ENCODE results near the gene CSNK1D. TPM values are rescaled to one million over a fixed set of nuclear protein-coding genes. Genes with fewer than 3 reads are reported as not detected.
A peak's percentile ranks its signal among the peaks of the same experiment; 100 is the strongest.

Gene CSNK1D
- total RNA-seq, 1 experiment from 2014 or later: 80.4 TPM

DNA sequence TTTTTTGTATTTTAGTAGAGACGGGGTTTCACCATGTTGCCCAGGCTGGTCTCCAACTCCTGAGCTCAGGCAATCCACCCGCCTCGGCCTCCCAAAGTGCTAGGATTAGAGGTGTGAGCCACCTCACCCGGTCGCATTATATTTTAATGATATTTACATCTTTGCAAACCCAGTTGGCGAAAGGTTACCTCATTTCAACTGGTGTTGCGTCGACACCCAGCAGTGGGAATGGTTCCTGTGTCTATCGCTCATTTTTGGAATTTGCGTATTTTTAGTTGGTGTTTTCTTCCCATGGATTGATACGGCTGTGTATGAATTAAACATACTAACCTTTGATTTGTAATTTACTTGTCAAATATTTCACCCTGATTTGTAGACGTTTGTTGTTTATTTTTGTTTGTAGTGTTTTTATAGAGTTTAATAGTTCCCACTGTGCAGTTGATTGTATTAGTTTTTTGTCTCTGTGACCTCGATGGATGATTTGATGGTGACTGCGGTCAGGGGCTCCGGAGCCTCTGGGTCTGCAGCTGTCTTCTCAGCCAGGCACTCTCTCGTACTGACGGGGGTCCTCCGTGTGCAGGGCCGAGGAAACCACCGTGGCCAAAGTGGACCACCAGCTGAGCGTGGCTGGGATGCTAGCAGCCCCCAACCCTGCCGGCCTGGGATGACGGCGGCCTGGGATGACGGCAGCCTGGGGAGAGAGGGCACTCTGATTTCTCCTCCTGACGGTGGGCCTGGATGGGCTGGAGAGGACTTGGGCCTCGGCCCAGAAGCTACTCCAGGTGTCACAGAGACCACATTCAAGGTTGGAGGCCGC lies 39.9 kb upstream of the CSNK1D start:
- in situ Hi-C loops (cut with HindIII; ENCODE audit: low pct_unique_long_range_greater_than_20kb, low sequenced_read_pairs): no loop called here
- DNase-seq (ENCODE audit: low read depth): no peak

DNA sequence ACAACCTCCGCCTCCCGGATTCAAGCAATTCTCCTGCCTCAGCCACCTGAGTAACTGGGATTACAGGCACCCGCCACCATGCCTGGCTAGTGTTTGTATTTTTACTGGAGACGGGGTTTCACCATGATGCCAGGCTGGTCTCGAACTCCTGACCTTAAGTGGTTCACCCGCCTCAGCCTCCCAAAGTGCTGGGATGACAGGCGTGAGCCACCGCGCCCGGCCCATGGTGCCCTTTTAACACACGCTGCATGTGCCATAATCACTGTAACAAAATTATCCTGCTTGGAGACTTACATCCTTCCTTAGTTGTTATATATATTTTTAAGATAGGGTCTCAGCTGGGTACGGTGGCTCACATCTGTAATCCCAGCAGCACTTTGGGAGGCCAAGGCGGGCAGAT lies 38.5 kb upstream of the CSNK1D start:
- DNase-seq (ENCODE audit: low read depth): no peak
- in situ Hi-C loops (cut with HindIII; ENCODE audit: low pct_unique_long_range_greater_than_20kb, low sequenced_read_pairs): no loop called here

DNA sequence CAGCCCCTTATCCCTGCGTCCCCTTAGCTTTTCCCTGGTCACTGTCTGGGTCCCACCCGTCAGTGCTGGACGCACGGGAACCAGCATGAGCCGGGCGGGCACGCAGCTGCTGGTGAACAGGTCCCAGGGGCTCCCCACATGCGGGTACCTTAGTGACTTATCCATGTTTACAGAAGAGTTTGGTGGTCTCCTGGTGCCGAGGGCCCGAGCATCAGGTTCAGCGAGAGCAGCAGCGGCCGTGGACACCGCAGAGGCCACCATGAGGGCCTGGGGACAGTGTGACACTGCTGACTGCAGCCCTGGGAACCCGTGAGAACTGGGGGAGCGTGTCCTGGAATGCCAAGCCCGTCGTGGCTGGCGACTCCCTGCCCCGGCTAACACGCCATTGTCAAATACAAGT lies 37.4 kb upstream of the CSNK1D start:
- in situ Hi-C loops (cut with HindIII; ENCODE audit: low pct_unique_long_range_greater_than_20kb, low sequenced_read_pairs): no loop called here

DNA sequence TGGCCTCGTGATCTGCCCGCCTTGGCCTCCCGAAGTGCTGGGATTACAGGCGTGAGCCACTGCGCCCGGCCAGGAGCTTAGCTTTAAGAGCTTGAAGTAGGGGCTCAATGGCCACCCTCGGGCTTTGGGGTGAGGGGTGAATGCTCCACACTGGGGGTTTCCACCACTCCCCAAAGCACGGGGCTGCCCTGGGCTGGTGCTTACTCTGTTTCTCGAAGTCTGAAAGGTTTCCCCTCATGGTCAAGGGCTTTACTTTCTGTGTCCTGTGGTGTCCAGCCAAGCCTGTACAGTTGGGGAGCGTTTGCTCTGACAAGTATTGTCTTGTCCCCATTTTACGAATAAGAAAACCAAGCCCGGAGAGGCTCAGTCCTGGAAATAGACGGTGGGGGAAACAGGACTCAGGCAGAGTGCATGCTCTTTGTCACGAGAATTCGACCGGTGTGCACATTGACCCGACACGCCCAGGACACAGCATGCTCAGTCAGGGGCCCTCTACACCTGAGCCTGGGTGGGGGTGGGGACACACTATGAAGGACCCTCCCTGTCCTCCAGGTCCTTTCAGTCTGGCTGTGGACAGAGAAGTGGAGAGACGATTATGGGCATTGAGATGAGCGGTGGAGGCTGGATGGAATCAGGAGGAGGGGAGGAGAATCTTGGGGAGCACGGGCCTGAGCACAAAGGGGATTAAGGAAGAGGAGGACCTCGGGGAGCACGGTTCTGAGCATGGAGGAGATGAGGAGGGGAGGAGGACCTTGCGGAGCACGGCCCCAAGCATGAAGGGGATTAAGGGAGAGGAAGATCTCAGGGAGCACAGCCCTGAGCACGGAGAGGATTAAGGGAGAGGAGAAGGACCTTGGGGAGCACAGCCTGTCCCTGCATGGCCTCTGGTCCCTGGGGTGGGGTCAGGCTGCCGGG lies 36.4 kb upstream of the CSNK1D start:
- in situ Hi-C loops (cut with HindIII; ENCODE audit: low pct_unique_long_range_greater_than_20kb, low sequenced_read_pairs): no loop called here
- no peak for DNase-seq (ENCODE audit: low read depth)

More for the DNA sequence above, 37.4 kb upstream of the CSNK1D start:
- DNase-seq (ENCODE audit: low read depth): no peak

DNA sequence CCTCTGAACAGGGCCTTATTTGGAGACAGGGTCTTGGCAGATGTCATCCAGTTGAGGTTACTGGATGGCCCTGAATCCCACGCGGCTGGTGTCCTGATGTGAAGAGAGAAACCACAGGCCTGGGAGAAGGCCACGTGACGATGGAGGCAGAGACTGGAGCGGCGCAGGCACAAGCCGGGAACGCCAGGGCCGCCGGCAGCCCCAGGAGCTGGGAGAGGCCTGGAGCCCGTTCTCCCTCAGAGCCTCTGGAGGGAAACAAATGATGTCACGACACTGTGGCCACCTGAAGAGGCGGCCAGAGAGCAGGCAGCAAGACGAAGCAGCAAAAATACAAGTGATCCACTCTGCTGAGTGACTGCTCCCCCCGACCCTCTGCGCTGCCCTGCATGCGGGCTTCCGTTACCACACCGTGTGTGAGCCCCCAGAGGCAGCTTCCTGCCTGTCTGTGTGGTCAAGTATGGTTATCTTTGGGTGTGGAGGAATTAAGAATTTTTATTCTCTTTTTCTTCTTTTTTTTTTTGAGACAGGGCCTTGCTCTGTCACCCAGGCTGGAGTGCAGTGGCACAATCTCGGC lies 32.3 kb upstream of the CSNK1D start:
- in situ Hi-C loops (cut with HindIII; ENCODE audit: low pct_unique_long_range_greater_than_20kb, low sequenced_read_pairs): no loop called here
- DNase-seq (ENCODE audit: low read depth): no peak

DNA sequence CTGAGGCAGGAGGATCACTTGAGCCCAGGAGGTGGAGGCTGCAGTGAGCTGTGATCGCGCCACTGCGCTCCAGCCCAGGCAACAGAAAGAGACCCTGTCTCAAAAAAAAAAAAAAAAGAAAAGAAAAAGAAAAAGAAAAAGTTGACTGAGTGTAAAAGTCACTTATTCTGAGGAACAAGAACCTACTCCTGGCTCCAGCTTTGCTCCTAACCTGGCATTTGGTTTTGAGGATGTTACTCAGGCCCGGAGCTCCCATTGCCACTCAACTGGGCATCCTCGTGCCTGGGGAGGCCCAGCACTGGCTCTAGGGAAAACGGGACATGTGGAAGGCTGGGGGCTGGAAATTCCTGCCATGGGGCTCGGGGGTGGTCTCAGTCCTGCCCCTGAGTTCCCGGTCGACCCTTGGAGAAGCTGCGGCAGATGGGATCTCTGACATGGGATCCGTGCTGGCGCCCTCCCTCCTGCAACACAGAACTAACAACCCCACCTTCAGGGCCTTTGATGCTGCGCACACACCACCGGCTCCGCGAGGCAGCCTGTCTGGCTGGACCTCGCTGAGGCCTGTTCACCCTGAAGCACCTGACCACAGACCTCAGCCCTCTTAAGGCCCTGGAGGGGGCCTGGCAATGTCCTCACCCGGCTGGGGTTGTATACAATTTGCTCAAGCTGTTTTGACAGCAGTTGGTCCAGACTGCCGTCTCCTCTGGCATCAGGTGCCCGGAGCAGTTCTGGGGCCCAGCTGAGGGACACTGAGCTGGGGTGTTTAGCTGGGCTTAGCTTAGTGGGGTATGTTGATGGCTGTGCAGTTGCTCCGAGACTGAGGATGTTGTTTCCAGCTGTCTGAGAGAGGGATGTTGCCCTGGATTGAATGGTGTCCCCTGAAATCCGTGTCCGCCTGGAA lies 31.6 kb upstream of the CSNK1D start:
- in situ Hi-C loops (cut with HindIII; ENCODE audit: low pct_unique_long_range_greater_than_20kb, low sequenced_read_pairs): no loop called here
- DNase-seq (ENCODE audit: low read depth): no peak

DNA sequence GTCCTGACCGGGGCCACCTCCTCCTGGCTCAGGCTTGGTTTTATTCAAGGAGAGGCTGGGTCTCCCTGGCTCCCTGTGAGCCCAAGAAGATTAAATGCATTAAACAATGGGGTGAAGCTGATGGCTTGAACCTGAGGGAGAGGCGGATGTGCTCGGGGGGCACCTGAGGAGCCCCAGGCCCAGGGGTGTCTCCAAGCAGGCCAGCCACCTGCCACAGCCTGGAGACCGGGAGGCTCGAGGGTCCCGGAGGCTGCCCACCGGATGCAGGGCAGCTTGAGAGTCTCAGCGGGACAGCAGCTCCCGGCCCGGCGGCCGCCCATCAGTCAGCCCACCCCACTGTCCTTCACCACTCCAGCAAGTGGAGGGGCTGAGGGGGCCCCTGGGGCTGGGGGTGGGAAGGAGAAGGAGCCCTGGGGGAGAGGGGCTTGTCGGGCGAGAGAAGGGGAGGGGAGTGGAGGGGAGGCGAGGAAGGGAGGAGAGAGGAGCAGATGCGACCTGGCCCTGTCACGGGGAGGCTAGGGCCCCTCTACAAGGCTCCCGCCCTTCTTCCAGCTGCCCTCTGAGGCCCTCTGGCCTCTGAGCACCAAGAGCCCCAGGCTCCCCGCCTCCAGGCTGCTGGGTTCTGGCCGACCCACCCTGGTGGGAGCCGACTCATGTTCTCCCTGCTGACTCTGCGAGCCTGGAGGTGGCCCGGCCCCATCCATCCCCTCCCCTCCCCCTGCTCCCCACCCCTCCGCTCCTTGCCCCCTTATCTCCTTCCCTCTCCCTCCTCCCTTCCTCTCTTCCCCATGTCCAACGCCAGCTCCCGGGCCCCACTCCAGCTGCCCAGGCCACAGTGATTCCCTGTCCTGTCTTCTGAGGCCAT lies 30.7 kb upstream of the CSNK1D start:
- no peak for DNase-seq (ENCODE audit: low read depth)
- in situ Hi-C loops (cut with HindIII; ENCODE audit: low pct_unique_long_range_greater_than_20kb, low sequenced_read_pairs): no loop called here

DNA sequence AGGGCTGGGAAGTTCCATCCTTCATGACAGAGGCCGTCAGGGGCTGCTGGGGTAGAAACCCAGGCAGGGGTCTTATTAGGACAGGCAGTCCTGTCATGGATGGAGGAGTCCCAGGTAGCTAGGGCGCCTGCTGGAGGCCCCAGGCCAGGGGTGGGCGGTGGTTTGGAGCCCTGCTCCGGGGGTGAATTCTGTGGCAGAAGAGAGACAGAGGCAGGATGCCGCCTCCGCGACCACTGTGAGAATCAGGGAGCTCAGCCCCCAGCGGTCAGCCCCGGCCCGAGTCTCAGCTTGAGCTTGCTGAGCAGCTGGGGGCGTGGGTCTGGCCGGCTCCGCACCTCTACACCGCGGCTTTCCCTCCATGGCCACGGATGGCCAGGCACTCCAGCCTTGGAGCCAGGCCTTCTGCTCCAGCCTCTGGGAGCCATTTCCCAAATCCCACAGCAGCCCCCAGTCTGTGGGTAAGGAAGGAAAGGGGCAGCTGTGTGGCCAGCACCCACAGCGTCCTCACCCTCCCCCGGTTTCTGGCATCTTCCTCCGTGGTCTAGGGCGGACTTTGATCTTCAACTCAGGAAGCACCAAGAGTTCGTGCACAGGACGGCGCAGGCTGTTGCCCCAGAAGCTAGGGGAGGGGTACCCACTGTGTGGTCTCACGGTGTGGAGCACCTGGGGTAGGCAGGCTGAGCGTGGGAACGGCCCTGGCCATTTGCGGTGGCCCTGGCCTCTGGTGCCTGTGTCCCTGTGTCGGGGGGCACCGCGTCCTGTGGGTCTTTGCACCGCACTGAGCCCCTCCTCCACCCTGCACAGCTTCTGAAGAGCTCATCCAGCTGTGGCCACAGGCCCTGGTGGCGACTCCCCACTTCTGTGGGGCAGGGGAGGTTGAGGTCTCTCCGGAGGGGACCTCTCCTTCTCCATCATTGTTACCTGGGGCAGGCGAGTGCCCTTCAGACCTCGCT lies 29.8 kb upstream of the CSNK1D start:
- in situ Hi-C loops (cut with HindIII; ENCODE audit: low pct_unique_long_range_greater_than_20kb, low sequenced_read_pairs): no loop called here
- DNase-seq (ENCODE audit: low read depth): no peak

DNA sequence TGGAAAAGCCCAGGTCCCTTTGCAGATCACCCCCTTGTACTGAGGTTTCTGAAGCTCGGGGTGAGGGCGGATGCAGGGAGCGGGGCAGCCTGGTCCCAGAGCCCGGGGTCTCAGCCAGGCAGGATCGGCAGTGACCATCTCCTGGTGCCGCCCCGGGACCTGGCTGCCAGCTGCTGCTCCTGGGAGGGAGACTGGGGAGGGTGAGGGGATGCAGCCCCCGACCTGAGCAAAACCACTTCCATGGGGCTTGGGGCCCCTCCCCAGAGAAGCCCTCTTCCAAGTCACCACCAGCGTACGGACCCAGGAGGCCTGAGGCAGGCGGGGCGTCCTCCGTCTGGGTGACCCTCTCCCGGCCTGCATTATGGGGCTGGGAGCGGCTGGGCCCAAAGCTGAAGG lies 29.1 kb upstream of the CSNK1D start:
- in situ Hi-C loops (cut with HindIII; ENCODE audit: low pct_unique_long_range_greater_than_20kb, low sequenced_read_pairs): no loop called here
- no peak for DNase-seq (ENCODE audit: low read depth)

DNA sequence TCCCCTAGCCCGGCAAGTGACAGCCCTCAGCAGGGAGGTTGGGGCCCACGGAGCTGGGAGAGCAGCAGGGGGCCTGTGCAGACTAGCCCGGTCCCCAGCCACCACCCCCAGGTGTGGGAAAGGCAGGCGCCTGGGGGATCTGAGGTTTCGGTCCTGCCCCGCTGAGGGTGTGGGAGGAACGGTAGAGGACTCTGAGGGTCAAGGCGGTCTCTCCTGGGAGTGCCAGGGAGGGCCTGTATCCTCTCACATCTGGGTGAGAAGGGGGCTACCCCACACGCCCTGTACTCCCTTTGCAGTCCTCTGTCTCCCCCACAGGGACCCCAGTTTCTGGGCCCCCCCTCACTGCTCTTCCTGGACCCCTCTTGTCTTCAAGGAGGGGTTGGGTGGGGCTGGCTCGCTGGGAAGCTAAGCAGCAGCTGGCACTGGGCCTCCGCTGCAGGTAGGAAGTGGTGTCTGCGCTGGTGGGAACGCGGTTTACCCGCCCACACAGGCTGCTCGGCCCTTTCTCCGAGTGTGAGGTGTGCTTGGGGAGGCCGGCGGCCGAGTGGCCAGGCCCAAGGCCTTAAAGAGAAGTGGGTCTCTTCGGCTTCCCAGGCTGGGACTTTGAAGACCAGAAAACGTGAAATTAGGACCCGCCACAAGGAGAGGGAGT lies 28.5 kb upstream of the CSNK1D start:
- in situ Hi-C loops (cut with HindIII; ENCODE audit: low pct_unique_long_range_greater_than_20kb, low sequenced_read_pairs): no loop called here
- DNase-seq (ENCODE audit: low read depth): no peak

DNA sequence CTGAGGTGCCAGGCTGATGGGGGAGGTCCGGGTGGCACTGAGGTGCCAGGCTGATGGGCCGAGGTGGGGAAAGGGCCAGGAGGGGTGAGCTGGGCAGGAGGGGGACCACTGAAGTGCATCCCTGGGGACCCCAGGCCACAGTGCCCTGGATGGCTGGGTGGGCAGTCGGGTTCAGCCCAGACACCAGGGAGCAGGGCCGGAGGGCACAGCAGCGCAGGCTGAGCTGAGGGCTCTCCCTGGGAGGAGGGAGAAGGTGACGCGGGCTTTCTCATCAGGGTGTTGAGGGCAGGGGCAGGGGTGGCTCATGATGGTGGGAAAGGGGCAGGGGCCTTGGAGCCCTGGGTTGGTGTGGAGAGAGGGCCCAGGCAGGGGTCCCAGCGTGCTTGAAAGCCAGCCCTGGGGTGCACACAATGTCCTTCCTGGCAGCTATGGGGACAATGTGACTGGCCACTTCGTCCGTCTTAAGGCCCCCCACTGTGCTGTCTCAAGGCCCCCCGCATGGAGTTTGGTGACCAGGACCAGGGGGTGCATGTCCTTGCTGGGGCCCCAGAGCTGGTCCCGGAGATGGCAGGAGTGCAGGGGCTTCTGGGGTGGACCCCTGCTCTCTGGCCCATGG lies 27.9 kb upstream of the CSNK1D start:
- in situ Hi-C loops (cut with HindIII; ENCODE audit: low pct_unique_long_range_greater_than_20kb, low sequenced_read_pairs): no loop called here
- no peak for DNase-seq (ENCODE audit: low read depth)

DNA sequence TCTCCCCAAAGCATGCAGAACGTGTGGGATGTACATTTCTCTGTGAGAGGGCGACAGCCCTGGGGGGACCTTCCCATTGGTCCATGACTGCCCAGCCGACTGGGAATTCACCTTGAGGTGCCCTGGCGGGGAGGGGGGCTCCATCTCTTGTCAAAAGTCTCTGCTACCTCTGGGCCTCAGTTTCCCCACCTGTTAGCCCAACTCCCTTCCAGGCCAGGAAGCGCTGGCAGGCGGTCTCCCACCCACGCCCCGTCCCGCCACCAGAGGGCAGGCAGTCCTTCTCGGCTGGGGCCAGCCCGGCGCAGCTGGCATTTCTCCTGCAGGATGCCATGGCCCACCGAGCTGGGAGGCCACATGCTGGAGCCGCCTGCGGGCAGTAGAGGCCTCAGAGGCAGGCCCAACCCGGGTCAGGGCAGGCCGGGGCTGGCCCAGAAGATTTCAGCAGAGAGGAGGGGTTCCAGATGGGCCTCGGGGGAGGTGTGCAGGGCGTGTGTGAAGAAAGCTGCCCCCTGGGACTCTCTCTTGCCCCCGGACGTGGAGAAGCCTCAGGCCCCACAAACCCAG lies 27.3 kb upstream of the CSNK1D start:
- peak; percentile 29 for DNase-seq (ENCODE audit: low read depth)
- in situ Hi-C loops (cut with HindIII; ENCODE audit: low pct_unique_long_range_greater_than_20kb, low sequenced_read_pairs): no loop called here

DNA sequence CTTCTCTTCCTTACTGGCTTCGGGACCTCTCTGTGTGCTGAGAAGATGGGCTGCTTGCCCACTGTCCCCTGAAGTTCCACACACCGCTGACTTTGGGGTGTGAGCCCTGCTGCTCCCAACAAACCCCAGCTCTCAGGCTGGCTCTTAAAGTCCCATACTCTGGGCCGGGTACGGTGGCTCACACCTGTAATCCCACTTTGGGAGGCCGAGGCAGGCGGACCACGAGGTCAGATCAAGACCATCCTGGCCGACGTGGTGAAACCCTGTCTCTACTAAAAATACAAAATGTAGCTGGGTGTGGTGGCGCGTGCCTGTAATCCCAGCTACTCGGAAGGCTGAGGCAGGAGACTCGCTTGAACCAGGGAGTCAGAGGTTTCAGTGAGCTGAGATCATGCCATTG lies 26.7 kb upstream of the CSNK1D start:
- in situ Hi-C loops (cut with HindIII; ENCODE audit: low pct_unique_long_range_greater_than_20kb, low sequenced_read_pairs): no loop called here
- no peak for DNase-seq (ENCODE audit: low read depth)

DNA sequence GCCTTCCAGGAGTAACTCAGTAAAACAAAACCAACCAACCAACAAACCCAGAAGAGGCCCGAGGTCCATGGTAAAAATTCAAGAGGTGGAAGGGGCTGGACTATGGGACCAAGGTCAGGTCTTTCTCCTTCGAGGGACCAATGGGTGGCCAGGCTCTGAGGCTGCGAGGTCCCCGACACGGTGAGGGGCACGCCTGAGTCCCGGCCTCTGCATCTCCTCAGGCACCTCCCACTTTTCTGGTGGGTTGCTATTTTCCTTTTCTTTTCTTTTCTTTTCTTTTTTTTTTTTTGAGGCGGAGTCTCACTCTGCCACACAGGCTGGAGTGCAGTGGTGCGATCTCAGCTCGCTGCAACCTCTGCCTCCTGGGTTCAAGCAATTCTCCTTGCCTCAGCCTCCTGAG lies 26.0 kb upstream of the CSNK1D start:
- DNase-seq (ENCODE audit: low read depth): no peak
- in situ Hi-C loops (cut with HindIII; ENCODE audit: low pct_unique_long_range_greater_than_20kb, low sequenced_read_pairs): no loop called here

All from Caki2 (cell line).